ENCODE results near the gene PRICKLE1. TPM values are rescaled to one million over a fixed set of nuclear protein-coding genes. Genes with fewer than 3 reads are reported as not detected.

The PRICKLE1 gene
- total RNA-seq, 2 donors from 2014 or later: not detected

GRCh38 chr12:42410340-42410739 lies 179.2 kb downstream of the PRICKLE1 start:
- peaks cover 8 to 21% of the 10 kb centered on the region in 2 donors for H3K36me3 Mint-ChIP-seq
- DNase-seq (ENCODE audit: low spot score in 2 of 2) (no peak), ATAC-seq (no peak)
- no peaks in the 10 kb centered on the region for H3K9me3 Mint-ChIP-seq
- no peak overlapping the region for H3K27ac Mint-ChIP-seq

- ATAC-seq (no peak), DNase-seq (ENCODE audit: low spot score in 2 of 2) (no peak)
- Mint-ChIP-seq H3K27ac (no peak overlapping the region), H3K9me3 (no peaks in the 10 kb centered on the region), H3K36me3 (peaks cover 13 to 25% of the 10 kb centered on the region in 2 donors)
Measured at GRCh38 chr12:42409471-42409870, 180.1 kb downstream of the PRICKLE1 start.

DNA sequence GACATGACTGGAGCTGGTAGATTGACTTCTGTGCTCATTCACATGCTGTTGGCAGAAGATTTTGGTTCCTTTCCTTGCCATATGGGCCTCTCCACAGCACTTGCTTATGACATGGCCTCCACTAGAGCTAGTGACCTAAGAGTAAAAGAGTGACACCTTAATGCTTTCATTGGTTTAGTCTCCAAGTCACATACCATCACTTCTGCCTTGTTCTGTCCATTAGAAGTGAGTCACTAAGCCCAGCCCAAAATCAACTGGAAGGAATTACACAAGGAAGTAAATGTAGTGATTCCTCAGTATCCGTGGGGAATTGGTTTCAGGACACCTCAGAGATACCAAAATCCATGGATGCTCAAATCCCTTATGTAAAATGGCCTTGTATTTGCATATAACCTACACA lies 182.2 kb downstream of the PRICKLE1 start:
- Mint-ChIP-seq H3K27ac (no peak overlapping the region), H3K9me3 (no peaks in the 10 kb centered on the region), H3K36me3 (peaks cover 13 to 16% of the 10 kb centered on the region in 2 donors)
- DNase-seq (ENCODE audit: low spot score in 2 of 2) (no peak), ATAC-seq (no peak)

Measured in activated naive CD4-positive, alpha-beta T cell treated with anti-CD3 and anti-CD28 coated beads, Interleukin-2, amount 50 U/mL, for 72 hours (primary cell).